Inflammatory macrophage treated with lipopolysaccharide for 4 hours (primary cell): ENCODE measurements around the gene MEGF6.

Source experiments
- DNase-seq: peaks from one replicate; pipeline ENCODE4 v3.0.0-alpha.2; 2020

Gene MEGF6

GRCh38 chr1:3453203-3453761 is 158.0 kb downstream of the MEGF6 start:
- DNase-seq, result peak; percentile 59

DNA sequence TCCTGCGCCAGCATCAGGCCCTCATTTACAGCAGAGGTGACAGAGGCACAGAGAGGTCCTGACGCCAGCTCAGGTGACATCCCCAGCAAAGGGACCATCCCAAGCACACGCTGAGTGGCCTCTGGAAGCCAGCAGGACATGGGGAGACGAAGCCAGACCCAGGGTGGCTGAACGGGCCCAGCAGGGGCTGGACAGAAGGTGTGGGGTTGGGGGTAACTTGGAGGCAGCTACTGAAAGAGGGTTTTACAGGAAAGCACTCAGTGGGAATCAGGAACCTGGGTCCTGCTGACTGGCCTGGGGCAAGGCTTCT is 158.5 kb downstream of the MEGF6 start:
- DNase-seq, result no peak

DNA sequence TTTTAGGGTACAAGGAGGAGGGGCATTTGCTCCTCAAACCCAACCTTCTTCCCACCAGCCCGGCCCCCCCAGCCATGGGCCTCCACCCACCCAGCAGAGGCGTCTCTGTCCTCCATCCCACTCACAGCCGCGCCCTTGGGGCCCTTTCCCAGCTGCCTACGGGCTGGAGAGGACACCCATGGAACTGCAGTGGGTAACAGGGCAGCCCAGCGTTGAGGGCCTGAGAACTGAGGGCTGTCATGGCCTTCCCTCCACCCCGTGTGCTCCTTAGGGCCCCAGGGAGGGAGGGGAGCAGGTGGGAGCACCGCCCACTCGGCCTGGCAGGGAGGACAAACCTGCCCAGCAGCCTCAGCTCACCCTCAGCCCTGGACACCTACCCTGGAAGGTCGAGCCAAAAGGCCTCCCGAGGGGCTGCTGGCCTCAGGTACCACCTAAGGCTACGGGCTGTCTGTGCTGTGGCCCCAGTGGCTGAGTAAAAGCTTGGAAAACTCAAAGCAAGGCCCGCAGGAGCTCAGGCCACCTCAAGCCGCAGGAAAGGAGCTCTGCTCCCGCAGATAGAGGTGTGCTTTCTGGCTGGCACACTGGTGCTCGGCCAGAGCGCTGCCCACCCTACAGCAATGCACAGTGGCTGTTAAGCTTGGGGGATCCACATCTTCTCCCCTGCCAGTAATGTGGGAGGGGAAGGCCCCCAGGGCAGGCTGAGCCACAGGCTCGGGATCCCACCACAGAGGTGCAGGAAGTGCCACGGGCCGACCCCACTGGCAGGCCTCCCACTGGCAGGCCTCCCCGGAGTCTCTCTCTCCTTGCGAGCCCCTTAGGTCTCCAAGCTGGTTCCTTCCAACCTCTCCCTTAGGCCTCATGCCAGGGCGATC is 159.1 kb downstream of the MEGF6 start:
- no peak for DNase-seq

- DNase-seq, result no peak
Observed at GRCh38 chr1:3450983-3451382, 160.3 kb downstream of the MEGF6 start.

DNA sequence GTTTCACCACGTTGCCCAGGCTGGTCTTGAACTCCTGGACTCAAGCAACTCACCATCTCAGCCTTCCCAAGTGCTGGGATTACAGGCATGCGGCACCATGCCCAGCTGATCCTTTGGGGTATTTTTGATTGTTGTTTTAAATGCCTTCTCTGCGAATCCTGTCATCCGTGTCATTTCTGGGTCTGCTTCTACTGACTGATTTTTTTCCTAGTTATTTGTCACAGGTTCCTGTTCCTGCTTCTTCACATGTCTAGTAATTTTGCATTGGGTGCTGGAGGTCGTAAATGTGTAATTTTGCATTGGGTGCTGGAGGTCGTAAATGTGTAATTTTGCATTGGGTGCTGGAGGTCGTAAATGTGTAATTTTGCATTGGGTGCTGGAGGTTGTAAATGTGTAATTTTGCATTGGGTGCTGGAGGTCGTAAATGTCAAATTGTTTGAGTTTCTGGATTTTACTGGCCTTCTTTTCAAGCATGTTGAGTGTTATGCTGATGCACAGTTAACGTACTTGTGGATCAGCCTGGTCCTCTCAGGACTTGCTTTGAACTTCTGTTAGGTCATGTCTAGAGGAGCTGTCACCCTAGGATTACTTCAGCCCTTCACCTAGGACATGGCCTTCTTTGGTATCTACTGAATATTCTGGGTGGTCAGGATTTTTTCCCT is 161.0 kb downstream of the MEGF6 start:
- DNase-seq, result no peak

- DNase-seq, result no peak
Observed at GRCh38 chr1:3444736-3445135, 166.6 kb downstream of the MEGF6 start.

- no peak for DNase-seq
Observed at GRCh38 chr1:3444298-3444697, 167.0 kb downstream of the MEGF6 start.

- no peak for DNase-seq
Observed at GRCh38 chr1:3443807-3444206, 167.5 kb downstream of the MEGF6 start.

- no peak for DNase-seq
Observed at GRCh38 chr1:3442901-3443300, 168.4 kb downstream of the MEGF6 start.

- no peak for DNase-seq
Observed at GRCh38 chr1:3442331-3442730, 169.0 kb downstream of the MEGF6 start.

DNA sequence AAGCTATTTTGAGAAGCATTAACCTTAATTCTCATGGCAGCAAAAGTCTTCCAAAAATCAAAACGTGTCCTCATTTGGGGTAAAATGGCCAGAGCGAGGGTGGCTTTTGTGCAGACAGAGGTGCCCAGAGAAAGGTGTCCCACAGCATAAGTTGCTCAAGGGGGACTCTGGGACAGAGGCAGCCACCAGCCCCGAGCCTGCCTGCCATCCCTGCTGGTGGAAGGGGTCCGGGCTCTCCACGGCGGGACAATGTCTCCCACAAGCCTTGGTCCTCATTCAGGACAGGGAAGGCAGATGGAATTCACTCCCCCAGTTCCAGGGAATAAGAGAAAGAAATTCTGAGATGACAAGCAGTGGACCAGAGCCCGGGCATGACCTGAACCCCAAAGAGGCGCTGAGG is 169.4 kb downstream of the MEGF6 start:
- DNase-seq, result no peak

DNA sequence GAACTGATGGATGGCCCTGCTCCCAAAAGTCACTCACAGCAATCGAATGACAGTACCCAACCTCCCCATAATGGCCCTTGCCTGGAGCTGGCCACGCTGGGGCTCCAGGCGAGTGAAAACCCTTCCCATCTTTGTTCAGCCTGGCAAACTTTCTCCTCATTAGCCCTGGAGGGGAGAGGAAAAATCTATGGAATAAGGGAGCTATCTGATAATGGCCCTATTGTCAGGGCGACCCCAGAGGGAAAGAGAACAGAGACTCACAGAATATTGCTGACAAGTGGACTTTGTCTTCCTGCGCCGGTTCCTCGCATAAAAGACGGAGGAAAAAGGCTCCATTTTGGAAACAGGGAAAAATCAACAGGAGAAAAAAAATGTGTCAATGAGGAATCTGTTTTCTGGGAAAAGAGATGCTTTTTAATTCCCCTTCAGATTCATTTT is 169.9 kb downstream of the MEGF6 start:
- DNase-seq, result no peak

DNA sequence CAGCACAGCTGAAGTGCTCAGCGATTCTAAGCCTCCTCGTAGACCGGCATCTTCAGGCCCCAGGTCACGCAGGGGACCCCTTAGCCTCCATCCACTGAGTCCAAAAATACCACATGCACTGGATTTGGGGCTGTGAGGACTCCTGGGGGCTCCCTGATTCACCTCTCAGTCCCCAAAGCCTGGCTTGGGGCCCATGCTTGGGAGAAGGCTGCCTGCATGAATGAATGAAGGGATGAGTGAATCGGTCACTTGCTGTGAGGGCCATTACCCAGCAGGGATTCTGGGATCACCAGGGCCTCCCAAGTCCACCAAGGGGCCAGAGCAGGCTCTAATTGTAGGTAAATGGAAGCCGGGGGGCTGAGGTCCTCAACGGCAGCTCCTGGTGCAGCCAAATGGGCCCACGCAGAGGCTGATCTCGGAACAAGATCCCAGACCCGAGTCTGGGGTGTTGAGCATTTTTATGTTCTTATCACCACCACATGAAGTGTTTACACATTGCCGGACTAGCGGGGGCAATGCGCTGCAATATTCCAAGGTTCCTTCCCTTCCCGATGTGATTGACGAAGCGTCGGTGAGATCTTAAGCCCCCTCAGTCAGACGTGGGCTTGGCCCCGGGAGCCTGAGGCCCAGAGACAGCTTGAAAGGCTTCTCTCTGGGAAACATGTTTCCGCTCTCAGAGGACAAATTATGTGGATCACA is 170.4 kb downstream of the MEGF6 start:
- no peak for DNase-seq

DNA sequence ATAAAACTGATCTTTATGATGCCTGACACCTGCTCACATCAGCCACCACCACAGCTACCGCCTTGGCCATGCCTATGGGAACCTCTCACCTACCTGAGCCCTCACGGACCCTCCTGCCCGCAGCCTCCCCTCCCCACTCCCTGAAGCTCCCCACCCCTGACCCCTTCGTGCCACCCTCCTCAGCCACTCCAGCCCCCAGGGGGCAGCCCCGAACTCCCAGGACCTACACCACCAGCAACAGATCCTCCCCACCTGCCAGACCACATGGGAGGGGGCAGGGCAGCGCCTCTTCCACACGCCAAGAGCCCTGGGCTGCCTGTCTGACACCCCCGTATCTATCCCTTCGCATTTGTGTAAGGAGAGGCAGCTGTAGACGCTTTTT is 171.0 kb downstream of the MEGF6 start:
- DNase-seq, result no peak
